Measurements from ENCODE around the gene COMMD1.

The COMMD1 gene

DNA sequence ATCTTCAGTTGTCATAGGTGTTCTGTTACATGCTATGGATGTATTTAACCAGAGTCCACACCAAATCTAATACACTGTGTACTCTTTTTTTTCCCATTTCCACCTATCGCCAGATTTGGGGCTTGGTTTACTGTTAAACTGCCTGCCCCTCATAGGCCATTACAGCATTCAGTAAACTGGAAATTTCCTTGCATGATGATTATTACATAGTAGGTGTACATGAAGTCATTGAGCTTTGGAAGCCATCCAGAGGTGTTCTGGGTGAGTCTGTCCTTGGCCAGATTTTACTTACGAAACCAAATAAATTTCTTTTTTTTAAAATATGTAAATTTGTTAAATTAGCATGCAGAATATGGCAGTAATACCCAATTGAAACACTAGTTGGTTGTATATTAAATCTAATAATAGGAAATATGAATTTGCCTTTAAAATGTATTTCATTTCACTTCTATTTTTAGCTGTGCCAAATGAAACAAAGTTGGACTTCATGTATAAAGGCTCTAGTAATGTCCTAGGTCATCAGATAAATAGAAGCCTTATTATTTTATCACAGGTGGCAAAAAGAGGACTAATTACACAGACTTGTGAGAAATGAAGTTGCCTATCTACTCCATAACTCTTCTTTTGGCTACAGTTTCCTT, 60.7 kb downstream of the COMMD1 start:
- TF ChIP-seq, protein P1, sequence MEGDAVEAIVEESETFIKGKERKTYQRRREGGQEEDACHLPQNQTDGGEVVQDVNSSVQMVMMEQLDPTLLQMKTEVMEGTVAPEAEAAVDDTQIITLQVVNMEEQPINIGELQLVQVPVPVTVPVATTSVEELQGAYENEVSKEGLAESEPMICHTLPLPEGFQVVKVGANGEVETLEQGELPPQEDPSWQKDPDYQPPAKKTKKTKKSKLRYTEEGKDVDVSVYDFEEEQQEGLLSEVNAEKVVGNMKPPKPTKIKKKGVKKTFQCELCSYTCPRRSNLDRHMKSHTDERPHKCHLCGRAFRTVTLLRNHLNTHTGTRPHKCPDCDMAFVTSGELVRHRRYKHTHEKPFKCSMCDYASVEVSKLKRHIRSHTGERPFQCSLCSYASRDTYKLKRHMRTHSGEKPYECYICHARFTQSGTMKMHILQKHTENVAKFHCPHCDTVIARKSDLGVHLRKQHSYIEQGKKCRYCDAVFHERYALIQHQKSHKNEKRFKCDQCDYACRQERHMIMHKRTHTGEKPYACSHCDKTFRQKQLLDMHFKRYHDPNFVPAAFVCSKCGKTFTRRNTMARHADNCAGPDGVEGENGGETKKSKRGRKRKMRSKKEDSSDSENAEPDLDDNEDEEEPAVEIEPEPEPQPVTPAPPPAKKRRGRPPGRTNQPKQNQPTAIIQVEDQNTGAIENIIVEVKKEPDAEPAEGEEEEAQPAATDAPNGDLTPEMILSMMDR (conservative IDR thresholded peaks at IDR 0.05; ENCODE audit: low read length), result no peak
- no peak overlapping the region for H3K4me3 ChIP-seq (ENCODE audit: low read length)
- DNase-seq (ENCODE audit: low read depth), result no peak

DNA sequence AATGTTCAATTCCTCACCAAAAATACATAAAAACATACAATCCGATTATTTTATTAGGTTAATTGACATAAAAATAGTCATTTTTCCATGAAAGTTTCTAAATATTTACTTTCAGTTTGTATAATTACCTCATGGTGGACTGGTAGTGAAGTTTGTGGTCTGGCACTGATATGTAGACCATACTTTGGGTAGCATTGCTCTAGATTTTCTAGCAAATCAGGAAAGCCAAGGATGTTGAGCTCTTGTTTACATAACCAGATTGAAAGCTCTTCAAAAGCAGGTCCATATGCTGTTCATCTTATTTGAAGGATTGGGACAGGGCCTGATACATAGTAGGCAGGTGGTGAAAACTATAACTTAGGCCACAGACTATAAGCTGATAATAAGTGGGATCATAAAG, 61.8 kb downstream of the COMMD1 start:
- no peak overlapping the region for H3K4me3 ChIP-seq (ENCODE audit: low read length)
- TF ChIP-seq, protein P1 (conservative IDR thresholded peaks at IDR 0.05; ENCODE audit: low read length), result no peak
- peak; percentile 33 for DNase-seq (ENCODE audit: low read depth)

DNA sequence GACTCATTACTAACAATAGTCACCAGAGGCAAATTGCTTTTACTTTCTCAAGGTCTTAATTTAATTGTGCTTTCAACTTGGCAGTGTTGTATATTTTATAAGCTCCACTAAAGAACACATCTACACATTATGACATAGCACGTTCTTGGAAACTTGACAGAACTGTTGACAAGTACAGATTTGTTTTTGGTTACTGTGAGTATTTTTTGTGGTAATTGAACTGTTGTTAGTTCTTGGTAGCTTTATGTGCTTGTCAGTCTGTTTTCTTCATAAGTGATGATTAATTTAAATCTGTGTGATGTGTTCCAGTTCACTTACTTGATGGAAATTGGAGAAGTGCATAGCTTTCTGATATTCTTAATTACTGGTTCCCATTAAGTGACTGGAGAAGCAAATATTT, 63.9 kb downstream of the COMMD1 start:
- DNase-seq (ENCODE audit: low read depth), result peak; percentile 14
- no peak overlapping the region for H3K4me3 ChIP-seq (ENCODE audit: low read length)
- TF ChIP-seq, protein P1 (conservative IDR thresholded peaks at IDR 0.05; ENCODE audit: low read length), result no peak

DNA sequence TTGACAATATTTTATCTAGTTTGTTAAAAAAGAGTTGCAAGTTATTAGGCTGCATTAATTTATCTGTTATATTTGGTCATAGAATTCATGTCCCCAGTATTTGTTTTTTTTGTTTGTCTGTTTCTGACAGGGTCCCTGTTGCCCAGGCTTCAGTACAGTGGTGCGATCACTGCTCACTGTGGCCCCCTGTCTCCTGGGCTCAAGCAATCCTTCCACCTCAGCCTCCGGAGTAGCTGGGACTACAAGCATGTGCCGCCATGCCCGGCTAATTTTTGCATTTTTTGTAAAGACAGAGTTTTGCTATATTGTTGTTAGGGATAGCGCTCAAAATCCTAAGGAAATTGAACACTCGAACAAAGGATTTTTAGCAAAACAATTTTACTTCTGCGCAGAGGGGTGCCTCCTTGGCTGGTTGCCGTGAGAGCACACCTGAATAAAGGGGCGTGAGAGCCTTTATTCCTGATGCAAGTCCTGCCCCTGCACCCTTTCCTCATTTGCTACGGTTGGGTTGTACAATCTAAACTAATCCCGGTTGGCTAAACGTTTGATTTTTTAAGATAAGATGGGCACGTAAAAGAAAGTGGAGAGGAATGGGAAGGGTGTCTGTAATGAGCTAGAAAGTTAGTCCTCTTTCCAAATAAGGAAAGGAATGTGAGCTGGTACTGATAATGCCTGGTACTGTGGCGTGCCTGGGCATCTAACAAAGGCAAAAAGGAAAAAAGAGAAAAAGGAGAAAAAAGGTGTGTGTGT, 65.5 kb downstream of the COMMD1 start:
- no peak overlapping the region for H3K4me3 ChIP-seq (ENCODE audit: low read length)
- TF ChIP-seq, protein P1 (conservative IDR thresholded peaks at IDR 0.05; ENCODE audit: low read length), result no peak
- no peak for DNase-seq (ENCODE audit: low read depth)

DNA sequence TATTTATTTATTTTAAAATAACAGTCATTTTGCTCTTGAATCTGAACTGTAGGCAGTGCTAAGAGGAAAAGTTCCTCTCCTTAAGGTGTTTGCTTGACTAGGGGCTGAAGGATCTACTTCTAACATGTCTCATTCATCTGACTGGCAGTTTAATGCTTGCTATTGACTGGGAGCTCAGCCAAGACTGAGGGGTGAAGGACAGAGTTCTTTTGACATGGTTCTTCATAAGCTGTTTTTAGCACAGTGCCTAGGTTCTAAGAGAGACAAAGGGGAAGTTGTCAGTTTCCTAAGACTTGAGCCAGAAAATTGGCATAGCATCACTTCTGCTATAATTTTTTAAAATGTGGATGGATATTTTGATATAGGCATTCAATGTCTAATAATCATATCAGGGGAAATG, 73.0 kb downstream of the COMMD1 start:
- no peak overlapping the region for H3K4me3 ChIP-seq (ENCODE audit: low read length)
- TF ChIP-seq, protein P1 (conservative IDR thresholded peaks at IDR 0.05; ENCODE audit: low read length), result no peak
- no peak for DNase-seq (ENCODE audit: low read depth)

DNA sequence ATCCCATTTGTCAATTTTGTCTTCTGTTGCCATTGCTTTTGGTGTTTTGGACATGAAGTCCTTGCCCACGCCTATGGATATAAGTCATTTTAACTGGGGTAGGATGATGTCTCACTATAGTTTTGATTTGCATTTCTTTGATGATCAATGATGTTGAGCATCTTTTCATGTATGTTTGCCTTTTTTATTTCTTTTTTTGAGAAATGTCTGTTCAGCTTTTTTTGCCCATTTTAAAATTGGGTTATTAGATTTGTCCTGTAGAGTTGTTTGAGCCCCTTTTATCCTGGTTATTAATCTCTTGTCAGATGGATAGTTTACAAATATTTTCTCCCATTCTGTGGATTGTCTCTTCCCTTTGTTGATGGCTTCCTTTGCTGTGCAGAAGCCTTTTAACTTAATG, 75.3 kb downstream of the COMMD1 start:
- H3K4me3 ChIP-seq (ENCODE audit: low read length), result no peak overlapping the region
- no peak for DNase-seq (ENCODE audit: low read depth)
- TF ChIP-seq, protein P1 (conservative IDR thresholded peaks at IDR 0.05; ENCODE audit: low read length), result no peak

DNA sequence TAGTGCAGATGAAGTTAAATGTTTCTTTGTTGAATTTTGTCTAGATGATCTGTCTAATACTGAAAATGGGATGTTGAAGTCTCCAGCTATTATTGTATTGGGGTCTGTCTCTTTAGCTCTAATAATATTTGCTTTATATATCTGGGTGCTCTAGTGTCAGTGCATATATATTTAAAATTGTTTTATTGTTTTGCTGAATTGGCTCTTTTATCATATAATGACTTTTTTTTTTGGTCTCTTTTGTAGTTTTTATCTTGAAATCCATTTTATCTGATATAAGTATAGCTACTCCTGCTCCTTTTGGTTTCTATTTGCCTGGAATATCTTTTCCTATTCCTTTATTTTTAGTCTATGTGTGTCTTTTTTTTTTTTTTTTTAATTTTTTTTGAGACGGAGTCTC, 79.2 kb downstream of the COMMD1 start:
- H3K4me3 ChIP-seq (ENCODE audit: low read length), result no peak overlapping the region
- no peak for DNase-seq (ENCODE audit: low read depth)
- TF ChIP-seq, protein P1 (conservative IDR thresholded peaks at IDR 0.05; ENCODE audit: low read length), result no peak

Measured in AG10803 (cell line).